GM18517 (cell line): Measurements from ENCODE around the gene EXOC3L1.

Experiments used
- ATAC-seq: cut with Tn5 transposase; IDR thresholded peaks from one replicate; pipeline ENCODE4 v1.9.1; 2021; ENCODE audit warnings: mild to moderate bottlenecking, moderate library complexity; ENCODE audit not compliant: unreplicated experiment

Gene EXOC3L1

DNA sequence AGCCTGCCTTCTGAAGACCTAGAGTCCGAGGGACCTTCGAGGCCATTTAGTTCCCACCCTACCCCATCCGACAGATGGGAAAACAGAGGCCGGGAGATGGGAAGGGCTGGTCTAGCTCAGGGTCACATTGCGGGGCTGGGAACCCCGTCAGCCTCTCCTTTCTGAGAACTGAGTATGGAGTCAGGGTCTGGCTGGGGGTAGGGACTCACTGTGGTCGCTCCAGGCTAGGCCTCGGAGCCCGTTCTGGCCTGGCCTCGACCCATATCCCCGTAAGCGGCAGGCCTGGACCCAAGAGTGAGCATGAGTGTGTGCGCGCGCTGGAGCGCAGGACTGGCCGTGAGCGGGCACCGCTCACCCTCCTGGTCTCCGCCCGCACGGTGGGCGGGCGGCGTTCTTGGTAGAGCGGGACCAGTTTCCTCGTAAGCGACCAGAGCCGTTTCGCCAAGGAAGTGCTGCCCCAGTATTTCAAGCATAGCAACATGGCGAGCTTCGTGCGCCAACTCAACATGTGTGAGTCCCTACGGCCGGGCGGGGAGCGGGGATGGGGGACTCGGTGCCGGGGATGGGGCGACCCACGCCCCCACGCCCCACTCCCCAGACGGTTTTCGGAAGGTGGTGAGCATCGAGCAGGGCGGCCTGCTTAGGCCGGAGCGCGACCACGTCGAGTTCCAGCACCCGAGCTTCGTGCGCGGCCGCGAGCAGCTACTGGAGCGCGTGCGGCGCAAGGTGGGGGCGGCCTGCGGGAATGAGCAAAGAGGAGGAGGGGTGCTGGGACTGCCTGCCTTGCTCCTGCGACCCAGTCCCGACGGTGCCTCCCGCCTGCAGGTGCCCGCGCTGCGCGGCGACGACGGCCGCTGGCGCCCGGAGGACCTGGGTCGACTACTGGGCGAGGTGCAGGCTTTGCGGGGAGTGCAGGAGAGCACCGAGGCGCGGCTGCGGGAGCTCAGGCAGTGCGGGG is 24.5 kb downstream of the EXOC3L1 start:
- no peak for ATAC-seq

DNA sequence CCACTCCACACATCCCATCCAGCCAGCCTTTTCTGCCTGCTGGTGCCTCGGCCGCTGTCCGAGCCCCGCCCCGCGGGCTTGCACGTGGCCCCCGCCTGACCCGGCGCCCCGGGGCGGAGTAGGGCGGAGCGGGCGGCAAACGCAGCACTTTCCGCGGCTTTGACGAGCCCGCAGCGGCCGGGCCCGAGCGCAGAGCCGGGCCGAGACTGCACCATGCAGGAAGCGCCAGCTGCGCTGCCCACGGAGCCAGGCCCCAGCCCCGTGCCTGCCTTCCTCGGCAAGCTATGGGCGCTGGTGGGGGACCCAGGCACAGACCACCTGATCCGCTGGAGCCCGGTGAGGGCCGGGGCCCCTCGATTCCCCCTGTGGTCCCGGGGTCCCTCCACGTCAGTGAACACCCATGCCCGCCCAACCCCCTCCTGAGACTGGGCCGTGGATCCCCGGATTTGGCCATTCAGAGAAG is 25.3 kb downstream of the EXOC3L1 start, which contains the start of gene HSF4:
Gene HSF4, plus strand, starts transcription at position 147 of the 463 bp plus-strand sequence. Its CDS starts 67 bp downstream, at position 214.
- ATAC-seq = no peak

DNA sequence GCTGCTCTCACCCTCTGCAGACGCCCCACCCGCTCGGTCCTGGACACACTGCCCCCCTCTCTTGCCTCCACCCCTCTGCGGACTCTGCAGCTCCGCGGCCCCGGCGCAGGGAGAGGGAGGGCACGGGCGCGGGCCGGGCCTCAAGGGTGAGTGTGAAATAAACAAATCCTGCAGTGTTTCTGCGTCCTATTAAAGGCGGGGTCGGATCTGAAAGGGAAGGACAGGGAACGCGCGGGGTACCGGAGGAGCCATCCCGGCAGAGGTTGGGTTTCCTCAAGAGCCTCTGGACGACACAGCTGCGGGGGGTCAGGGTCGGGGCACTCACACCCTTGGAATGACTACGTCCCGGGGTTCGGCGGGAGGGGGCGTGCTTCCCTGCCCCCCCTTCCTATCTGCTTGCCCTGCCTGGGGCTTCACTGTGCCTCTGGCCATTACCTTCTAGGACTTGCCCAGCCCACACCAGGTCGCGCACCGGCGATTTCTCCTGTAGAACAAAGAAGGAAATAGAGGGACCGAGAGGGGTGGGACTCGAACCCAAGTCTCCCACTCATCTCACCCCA is 25.9 kb downstream of the EXOC3L1 start:
- no peak for ATAC-seq

DNA sequence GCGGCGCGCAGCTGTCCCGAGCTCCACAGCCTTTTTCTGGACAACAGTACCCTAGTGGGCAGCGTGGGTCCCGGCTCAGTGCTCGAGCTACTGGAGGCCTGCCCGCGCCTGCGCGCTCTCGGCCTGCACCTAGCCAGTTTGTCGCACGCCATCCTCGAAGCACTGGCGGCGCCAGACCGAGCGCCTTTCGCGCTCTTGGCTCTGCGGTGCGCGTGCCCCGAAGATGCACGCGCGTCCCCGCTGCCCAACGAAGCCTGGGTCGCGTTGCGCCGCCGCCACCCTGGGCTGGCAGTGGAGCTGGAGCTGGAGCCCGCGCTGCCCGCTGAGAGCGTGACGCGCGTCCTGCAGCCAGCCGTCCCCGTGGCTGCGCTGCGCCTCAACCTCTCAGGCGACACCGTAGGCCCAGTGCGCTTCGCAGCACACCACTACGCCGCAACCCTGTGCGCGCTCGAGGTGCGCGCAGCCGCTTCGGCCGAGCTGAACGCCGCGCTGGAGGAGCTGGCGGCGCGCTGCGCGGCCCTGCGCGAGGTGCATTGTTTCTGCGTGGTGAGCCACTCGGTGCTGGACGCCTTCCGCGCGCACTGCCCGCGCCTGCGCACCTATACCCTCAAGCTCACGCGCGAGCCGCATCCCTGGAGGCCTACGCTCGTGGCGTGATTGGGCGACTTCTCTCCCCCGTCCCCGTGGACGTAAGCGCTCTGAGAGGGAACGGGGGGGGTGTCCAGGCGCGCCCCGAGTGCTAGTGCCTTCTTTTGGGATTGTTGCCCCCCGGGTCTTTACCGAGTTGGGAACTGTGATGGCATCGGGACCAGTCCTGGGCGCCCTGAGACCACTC is 26.6 kb downstream of the EXOC3L1 start:
- no peak for ATAC-seq

DNA sequence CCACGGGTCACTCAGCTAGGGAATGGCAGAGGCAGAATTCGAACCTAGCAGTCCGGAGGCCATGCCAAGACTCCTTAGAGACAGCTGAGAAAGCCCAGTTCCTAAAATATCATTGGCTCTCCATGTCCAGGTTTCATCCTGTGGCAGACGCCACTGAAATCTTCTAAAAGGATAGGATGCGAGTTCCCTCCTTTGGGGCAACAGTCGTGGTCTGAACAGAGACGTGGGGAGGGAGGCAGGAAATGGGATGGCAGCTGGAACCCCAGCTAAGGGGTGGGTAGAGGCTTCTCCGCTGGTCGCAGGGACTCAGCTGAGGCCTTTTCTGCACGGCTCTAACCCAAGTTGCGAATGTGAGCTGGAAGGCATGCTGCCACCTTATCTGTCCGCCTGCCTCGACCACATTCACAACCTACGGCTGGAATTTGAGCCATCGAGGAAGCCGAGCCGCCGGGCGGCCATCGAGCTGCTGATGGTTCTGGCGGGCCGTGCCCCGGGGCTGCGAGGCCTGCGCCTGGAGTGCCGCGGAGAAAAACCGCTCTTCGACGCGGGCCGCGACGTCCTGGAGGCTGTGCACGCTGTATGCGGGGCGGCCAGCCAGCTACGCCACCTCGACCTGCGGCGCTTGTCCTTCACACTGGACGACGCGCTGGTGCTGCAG is 27.3 kb downstream of the EXOC3L1 start:
- ATAC-seq = no peak

DNA sequence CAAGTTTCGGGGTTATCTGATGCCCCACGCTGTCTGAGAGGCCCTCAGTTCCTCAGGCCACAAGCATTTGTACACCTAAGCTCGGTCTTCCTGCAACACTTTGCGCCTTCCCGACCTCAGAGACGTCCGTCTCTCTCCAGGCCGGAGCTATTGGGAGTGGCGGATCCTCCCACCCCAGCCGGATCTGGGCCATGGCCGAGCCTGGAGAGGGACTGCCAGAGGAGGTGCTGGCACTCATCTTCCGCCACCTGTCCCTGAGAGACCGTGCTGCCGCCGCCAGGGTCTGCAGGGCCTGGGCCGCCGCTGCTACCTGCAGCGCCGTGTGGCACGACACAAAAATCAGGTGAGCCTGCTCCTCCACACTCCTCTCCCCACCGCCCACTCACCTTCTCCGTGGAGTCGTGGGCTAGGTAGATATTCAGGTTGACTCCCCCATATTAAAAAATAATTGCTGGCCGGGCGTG is 28.3 kb downstream of the EXOC3L1 start:
- ATAC-seq = no peak

DNA sequence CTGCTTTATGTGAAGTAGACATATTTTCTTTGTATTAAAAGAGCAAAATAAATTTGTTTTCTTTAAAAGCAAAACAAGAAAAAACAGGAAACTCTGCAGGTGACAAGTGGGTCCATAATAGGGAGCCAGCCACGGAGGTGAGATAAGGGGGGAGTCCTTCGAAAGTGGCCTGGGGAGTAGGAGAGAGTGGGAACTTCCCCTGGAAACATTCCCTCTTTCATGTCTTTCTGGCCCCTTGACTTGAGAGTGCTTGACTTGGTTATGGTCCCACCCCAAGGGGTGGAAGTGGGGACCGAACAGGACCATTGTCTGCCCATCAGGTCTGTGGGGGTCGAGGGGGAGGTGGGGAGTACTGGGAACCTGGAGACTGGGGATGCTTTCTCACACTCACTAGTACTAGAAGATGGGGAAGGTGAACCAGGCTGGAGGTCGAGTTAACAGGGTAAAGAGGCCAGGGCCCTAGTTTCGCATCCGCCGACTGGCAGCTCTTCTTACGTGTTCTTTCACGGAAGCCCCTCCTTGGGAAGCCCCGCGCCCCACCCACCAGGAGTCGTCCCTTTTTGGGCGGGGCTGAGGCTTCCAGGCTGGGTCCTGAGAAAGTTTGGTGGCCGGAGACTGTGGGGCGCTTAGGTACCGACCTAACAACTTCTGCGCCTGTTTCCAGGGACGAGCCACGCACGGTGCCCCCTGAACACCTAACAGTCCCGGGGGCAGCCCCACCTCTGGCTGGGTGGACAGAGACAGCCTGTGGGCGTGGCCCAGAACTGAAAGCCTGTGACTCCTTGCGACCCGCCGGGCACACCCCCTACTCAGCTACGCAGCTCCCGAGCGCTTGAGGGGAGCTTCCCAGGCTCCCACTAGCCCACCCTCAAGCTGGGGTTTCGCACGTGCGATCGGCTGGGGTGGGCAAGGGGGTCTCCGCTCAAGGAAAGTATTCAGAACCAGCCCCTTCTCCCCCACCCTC is 31.0 kb downstream of the EXOC3L1 start:
- ATAC-seq = peak; percentile 40

DNA sequence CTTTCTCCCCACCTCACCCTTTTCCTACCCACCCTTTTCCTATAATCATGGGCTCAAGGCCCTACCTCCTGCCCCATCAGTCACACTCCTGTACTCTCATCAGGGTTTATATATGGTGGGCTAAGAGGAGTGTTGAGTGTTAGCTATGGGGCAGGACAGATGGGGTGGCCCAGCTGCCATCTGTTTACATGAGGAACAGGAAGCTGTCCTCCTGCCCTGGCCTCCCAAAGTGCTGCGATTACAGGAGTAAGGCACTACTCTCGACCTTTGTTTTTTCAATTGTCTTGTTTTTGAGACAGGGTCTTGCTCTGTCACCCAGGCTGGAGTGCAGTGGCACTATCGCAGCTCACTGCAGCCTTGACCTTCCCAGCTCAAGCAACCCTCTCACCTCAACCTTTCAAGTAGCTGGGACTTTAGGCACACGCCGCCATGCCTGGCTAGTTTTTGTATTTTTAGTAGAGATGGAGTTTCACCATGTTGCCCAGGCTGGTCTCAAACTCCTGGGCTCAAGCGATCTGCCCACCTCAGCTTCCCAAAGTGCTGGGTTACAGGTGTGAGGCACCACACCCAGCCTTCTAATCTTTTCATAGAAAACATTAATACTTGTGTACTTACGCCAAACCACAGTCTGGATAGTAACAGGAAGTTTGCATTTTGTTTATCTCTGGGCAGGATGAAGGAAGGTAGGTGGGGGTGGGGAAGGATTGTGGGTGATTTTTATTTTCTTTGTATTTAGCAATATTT is 31.9 kb downstream of the EXOC3L1 start:
- no peak for ATAC-seq

DNA sequence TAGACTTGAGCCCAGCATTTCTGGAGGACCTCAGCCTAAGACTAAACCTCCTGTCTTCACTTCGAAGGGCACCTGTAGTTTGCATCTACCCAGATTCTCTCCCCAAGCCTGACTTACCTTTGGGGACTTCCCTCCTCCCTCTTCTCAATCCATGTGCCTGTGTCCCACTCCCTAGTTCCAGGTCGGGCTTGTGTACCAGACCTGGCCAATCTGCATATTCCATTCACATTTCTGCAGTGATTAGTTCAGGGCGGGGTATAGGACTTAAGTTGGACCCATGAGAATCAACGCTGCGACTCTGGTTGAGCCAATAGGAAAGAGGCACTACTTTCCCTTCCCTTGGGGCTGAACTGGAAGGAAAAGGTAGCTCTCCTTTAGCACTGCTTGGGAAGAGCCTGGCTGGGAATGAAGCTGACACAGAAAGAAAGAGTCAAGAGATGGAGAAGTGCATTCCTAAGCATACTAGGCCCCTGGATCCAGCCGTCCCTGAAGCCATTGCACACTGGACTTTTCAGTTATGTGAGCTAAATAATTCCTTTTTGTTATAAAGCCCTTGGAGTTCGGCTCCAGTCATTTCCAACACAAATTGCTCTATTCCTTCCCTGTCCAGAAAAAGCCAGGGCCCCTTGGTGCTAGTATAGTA is 32.7 kb downstream of the EXOC3L1 start:
- no peak for ATAC-seq

DNA sequence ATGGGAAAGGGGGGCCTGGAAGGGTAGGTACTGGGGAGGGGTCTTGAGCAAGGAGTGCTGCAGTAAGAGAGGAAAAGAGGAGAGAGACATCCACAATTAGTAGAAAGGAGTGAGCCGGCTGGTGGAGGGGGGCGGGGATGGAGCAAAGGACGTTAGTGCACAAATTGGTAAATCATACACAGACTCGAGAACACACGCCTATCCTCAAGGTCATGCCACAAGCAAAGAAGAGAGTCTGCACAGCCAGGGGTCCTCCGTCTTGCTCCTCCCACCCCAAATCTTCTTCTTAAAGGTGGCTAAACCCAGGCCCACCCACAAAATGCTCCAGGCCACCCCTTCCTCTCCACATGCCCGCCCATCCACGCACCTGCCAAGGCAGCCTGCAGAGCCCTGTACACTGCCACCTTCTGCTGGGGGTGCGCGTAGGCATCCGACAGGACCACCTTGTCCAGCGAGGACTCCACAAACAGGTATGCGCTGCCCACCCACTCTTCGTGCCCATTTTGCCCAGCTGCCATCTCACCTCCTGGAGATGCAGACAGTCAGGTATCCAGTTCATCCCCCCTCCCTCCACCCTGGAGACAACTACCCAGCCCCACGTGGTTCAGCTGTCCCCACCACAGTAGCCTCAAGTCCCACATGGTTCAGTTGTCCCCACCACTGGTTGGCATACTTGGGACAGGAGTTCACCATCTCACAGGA is 33.6 kb downstream of the EXOC3L1 start:
- no peak for ATAC-seq

DNA sequence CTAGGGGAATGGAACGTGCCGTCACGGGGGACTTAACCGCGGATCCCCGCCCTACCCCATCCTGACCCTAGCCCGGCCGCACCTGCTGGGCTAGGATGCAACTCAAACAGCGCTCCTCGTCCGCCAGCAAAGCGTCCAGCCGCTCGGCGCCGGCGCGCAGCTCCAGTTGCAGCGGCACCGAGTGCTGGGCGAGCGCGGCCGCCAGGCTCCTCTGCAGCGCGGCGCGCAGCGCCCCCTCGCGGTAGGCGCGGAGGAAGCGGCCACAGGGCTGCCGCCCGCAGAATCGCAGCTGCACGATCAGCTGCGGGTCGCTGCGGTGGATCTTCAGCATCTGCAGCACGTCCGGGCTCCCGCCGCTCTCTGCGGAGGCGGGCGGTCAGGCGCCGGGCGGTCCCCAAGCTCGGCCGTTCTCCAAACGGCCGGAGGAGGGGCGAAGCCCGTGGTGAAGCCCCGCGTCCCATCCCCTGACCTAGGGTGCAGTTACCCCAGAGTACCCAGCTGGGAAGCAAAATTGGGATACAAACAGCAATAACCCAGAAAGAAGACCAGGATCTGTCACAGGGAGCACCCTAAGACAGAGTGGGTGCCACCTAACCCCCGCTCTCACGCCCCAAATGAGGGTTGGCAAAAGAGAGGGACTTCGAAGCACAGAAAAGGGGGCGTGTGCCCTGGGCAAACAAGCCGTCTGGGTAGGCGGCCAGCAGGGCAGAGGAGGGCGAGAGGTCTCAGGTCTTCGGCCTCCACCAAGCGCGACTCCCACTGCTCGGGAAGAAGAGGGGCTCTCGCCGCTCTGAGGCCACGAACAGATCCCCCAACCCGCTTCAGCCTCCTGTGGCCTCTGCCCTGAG is 34.4 kb downstream of the EXOC3L1 start:
- ATAC-seq = no peak

DNA sequence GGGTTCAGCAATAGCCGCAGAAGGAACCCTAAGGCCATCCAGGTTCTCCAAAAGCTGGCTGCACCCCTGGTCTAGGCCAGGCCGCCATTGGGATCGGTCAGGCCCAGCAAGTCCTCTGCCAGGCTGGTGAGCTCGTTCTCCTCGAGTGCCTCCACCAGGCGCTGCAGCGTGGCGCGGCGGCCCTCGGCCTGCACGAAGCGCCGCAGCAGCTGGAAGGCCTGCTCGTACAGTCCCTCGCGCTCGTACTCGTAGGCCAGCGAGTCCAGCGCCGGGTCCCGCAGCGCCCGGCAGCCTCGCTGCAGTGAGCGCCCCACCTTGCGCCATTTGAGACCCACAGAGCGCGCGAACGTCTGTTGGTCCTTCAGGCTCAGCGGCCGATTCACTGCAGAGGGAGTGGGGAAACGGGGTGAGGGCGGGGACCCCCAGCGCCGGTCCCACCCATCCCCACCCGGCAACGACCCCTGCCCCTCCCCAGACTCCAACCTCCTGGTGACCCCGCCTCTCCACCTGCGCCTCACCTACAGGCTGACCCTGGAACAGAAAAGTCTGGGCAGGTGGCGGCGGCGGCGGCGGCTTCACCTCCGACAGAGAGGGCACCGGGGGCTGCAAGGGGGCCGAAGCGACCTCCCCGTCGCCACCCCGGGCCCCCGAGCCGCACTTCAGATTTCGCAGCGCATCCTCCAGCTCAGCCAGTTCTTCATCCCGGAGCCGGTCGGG is 35.2 kb downstream of the EXOC3L1 start:
- no peak for ATAC-seq

DNA sequence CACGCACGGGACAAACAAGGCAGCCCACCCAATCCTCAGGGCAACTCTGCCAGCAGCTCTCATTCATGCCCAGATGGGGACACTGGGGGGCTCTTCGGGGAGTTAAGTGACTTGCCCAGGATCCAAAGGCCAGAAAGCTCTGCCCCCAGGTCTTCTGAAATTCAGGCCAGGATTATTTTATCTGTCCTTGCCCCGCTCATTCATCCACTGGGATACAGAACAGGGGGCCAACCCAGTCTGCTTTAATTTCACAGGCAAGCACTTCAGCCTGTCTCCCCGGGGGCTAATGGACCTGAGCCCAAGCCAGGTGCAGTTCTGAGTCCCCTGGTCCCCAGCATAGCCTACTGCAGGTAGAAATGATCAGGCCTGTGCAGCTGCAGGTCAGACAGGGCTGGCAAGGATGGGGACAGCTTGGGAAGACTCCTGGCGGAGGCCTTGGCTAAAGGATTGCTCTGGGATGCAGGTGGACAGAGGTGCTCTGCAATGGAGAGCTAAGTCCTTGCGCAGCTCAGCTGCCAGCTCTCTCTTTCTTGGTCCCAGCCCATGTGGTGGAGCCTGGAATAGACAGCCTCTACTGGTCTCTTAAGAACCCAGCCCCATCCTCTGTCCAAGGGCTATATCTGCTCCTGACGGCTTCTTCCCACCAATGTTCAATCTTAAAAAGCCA is 38.4 kb downstream of the EXOC3L1 start:
- ATAC-seq = no peak

DNA sequence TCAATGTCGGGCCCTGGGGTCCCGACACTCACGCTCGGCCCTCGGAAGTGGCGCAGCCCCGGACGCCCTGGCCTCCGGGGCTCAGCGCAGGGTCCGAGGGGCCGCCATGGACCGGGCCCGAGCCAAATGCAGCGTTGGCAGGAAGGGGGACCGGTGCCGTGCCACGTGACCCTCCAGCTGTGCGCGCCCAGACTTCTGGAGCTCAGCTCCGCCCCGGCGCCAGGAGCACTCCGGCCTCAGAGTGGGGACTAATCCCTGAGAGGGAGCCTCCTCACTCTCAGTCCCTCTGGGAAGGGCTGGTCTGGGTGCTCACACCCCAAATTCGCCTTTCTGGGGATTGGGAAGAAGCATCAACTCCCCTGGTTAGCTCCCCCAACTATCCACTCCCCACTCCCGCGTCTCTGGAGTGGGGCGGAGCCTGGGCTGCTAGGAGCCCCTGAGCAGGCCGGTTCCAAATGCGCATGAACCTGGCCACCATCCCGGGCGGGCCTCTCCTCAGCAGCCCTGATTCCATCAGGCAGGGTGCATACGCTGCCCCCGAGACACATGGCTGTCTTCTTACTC is 39.0 kb downstream of the EXOC3L1 start, which contains the start of gene B3GNT9:
Gene B3GNT9, minus strand, starts transcription at position 166 of the 564 bp plus-strand sequence. CDS start 513 bp downstream, outside the sequence.
- ATAC-seq = peak; percentile 44
